SK-N-SH treated with all-trans-retinoic acid at 6 μM for 48 hours (cell line): ENCODE data around the gene MAP3K2.

Experiments
- ATAC-seq: fragments of 200-7000 bp; cut with Tn5 transposase; 3 replicates; pipeline ENCODE4 v1.9.1; 2020; ENCODE audit warnings: mild to moderate bottlenecking, moderate library complexity
- BACH2 ChIP-seq: fragments of 250-450 bp; sonication (Bioruptor Pico); IDR thresholded peaks from 2 replicates; pipeline ENCODE4 v1.9.0; 2021; ENCODE audit warnings: mild to moderate bottlenecking, borderline replicate concordance
- CREB5 ChIP-seq: fragments of 250-450 bp; sonication (Bioruptor Pico); IDR thresholded peaks from 2 replicates; pipeline ENCODE4 v1.5.1; 2020; ENCODE audit warnings: low read depth, mild to moderate bottlenecking, moderate library complexity
- CSRNP3 ChIP-seq: fragments of 250-450 bp; sonication (Bioruptor Pico); IDR thresholded peaks from 2 replicates; pipeline ENCODE4 v1.5.1; 2021; ENCODE audit warnings: mild to moderate bottlenecking, moderate library complexity
- ESRRG ChIP-seq: fragments of 250-450 bp; sonication (Bioruptor Pico); IDR thresholded peaks from 2 replicates; pipeline ENCODE4 v1.6.1; 2021; ENCODE audit warnings: mild to moderate bottlenecking
- ISL1 ChIP-seq: fragments of 250-450 bp; sonication (Bioruptor Pico); IDR thresholded peaks from 2 replicates; pipeline ENCODE4 v2.1.2; 2022; ENCODE audit warnings: mild to moderate bottlenecking, moderate library complexity
- POU6F1 ChIP-seq: fragments of 250-450 bp; sonication (Bioruptor Pico); IDR thresholded peaks from 2 replicates; pipeline ENCODE4 v1.8.0; 2021; ENCODE audit warnings: low read depth, mild to moderate bottlenecking, moderate library complexity, borderline replicate concordance
- RARB ChIP-seq: fragments of 250-450 bp; sonication (Bioruptor Pico); IDR thresholded peaks from 2 replicates; pipeline ENCODE4 v1.8.0; 2021; ENCODE audit warnings: mild to moderate bottlenecking, moderate library complexity
- SNAI2 ChIP-seq: fragments of 250-450 bp; sonication (Bioruptor Pico); IDR thresholded peaks from 2 replicates; pipeline ENCODE4 v1.5.0; 2020; ENCODE audit warnings: mild to moderate bottlenecking, moderate library complexity
- TCF4 ChIP-seq: fragments of 250-450 bp; sonication (Bioruptor Pico); IDR thresholded peaks from 2 replicates; pipeline ENCODE4 v1.8.0; 2021; ENCODE audit warnings: mild to moderate bottlenecking, moderate library complexity, borderline replicate concordance
- TOX ChIP-seq: fragments of 250-450 bp; sonication (Bioruptor Pico); IDR thresholded peaks from 2 replicates; pipeline ENCODE4 v1.8.0; 2021; ENCODE audit warnings: mild to moderate bottlenecking, moderate library complexity, borderline replicate concordance
- TSHZ2 ChIP-seq: fragments of 250-450 bp; sonication (Bioruptor Pico); IDR thresholded peaks from 2 replicates; pipeline ENCODE4 v1.5.0; 2020; ENCODE audit warnings: mild to moderate bottlenecking, moderate library complexity
- ZC3H10 ChIP-seq: fragments of 250-450 bp; sonication (Bioruptor Pico); IDR thresholded peaks from 2 replicates; pipeline ENCODE4 v1.5.1; 2021; ENCODE audit warnings: mild to moderate bottlenecking, moderate library complexity
- ZFP3 ChIP-seq: fragments of 250-450 bp; sonication (Bioruptor Pico); IDR thresholded peaks from 2 replicates; pipeline ENCODE4 v1.5.0; 2020; ENCODE audit warnings: mild to moderate bottlenecking, moderate library complexity
- ZFP30 ChIP-seq: fragments of 450-650 bp; formaldehyde crosslinking; IDR thresholded peaks from 2 replicates; pipeline ENCODE4 v1.5.0; 2022; ENCODE audit warnings: mild to moderate bottlenecking, moderate library complexity
- ZNF565 ChIP-seq: fragments of 450-650 bp; formaldehyde crosslinking; conservative IDR thresholded peaks from 2 replicates; pipeline ENCODE4 v1.5.0; 2020; ENCODE audit warnings: low read depth, mild to moderate bottlenecking, moderate library complexity
- ZNF70 ChIP-seq: fragments of 450-650 bp; formaldehyde crosslinking; IDR thresholded peaks from 2 replicates; pipeline ENCODE4 v1.5.0; 2020; ENCODE audit warnings: mild to moderate bottlenecking, moderate library complexity
- ZNF8 ChIP-seq: fragments of 450-650 bp; formaldehyde crosslinking; IDR thresholded peaks from 2 replicates; pipeline ENCODE4 v1.5.0; 2020; ENCODE audit warnings: mild to moderate bottlenecking, moderate library complexity

The MAP3K2 gene

GRCh38 chr2:127342101-127342500 lies 45.7 kb downstream of the MAP3K2 start (continued):
- no peak for TF ChIP-seq TSHZ2 (CRISPR knock-in tag)
- TF ChIP-seq ESRRG: no peak

- no peak for ATAC-seq
- TF ChIP-seq CREB5 (CRISPR knock-in tag) (no peak), ZNF70 (CRISPR knock-in tag) (no peak), ZNF565 (CRISPR knock-in tag) (no peak), TSHZ2 (CRISPR knock-in tag) (no peak), ZFP3 (CRISPR knock-in tag) (no peak), SNAI2 (CRISPR knock-in tag) (no peak), ISL1 (CRISPR knock-in tag) (no peak), CSRNP3 (no peak), RARB (CRISPR knock-in tag) (no peak), BACH2 (CRISPR knock-in tag) (no peak), ZFP30 (CRISPR knock-in tag) (no peak)
Measured at GRCh38 chr2:127332335-127332734, 55.4 kb downstream of the MAP3K2 start.

- ATAC-seq: no peak
- TF ChIP-seq ZFP3 (CRISPR knock-in tag) (no peak), ZNF565 (CRISPR knock-in tag) (no peak), CSRNP3 (no peak), ZNF8 (CRISPR knock-in tag) (no peak), ESRRG (no peak)
- TF ChIP-seq, all 23 proteins: peak for 0
Measured at GRCh38 chr2:127330753-127331152, 57.0 kb downstream of the MAP3K2 start.

- peak; percentile 72 for TF ChIP-seq ZNF70 (CRISPR knock-in tag)
- TF ChIP-seq ZC3H10 (CRISPR knock-in tag): no peak
Measured at GRCh38 chr2:127326289-127326945, 61.4 kb downstream of the MAP3K2 start.

GRCh38 chr2:127324635-127325034 lies 63.1 kb downstream of the MAP3K2 start:
- TF ChIP-seq TOX (no peak), POU6F1 (CRISPR knock-in tag) (no peak), TCF4 (no peak)
- TF ChIP-seq, all 23 proteins: peak for 0
- peak; percentile 89 for ATAC-seq

More at GRCh38 chr2:127326289-127326945, 61.4 kb downstream of the MAP3K2 start:
- no peak for ATAC-seq
